HL-60 (cell line): Measurements from ENCODE around the gene PARD6B.

ENCODE experiments used
- DNase-seq, 2 experiments: peaks; one replicate each; pipeline ENCODE4 v3.0.0-alpha.2; 2010 to 2020; ENCODE audit warnings: low read depth in 1 of 2, low spot score in 1 of 2
- H3K27ac ChIP-seq: fragments of 250-450 bp; sonication (Bioruptor Pico); replicated peaks from 2 replicates; pipeline ENCODE4 v1.5.1; 2020; ENCODE audit warnings: mild to moderate bottlenecking, moderate library complexity
- H3K27me3 ChIP-seq: fragments of 250-450 bp; sonication (Bioruptor Pico); 2 replicates; pipeline ENCODE4 v1.5.1; 2021; ENCODE audit warnings: mild to moderate bottlenecking, moderate library complexity; ENCODE audit not compliant: insufficient read depth, poor library complexity, severe bottlenecking
- H3K4me3 ChIP-seq: replicated peaks from 2 replicates; pipeline ENCODE4 v1.5.1; 2011; ENCODE audit warnings: mild to moderate bottlenecking, control low read depth, low read length; ENCODE audit not compliant: insufficient read depth
- CTCF ChIP-seq: IDR thresholded peaks from one replicate; pipeline ENCODE4 v1.5.1; 2011; ENCODE audit warnings: low read length, control low read depth, inconsistent platforms; ENCODE audit not compliant: insufficient read depth
- GABPA ChIP-seq: IDR thresholded peaks from 2 replicates; pipeline ENCODE4 v1.6.1; 2012; ENCODE audit warnings: low read depth
- POLR2AphosphoS5 ChIP-seq: IDR thresholded peaks from 2 replicates; pipeline ENCODE4 v1.6.1; 2012; ENCODE audit warnings: low read depth
- REST ChIP-seq: IDR thresholded peaks from 2 replicates; pipeline ENCODE4 v1.6.1; 2012; ENCODE audit warnings: low read depth; ENCODE audit not compliant: insufficient replicate concordance
- SPI1 ChIP-seq: IDR thresholded peaks from 2 replicates; pipeline ENCODE4 v1.6.1; 2012; ENCODE audit warnings: low read depth, mild to moderate bottlenecking, borderline replicate concordance

Gene PARD6B

GRCh38 chr20:50724851-50725723 lies 6.3 kb upstream of the PARD6B start:
- Histone ChIP-seq H3K27me3 (no peaks in the 10 kb centered on the region), H3K4me3 (no peak overlapping the region), H3K27ac (no peak overlapping the region)
- DNase-seq = no peak
- TF ChIP-seq POLR2AphosphoS5 = no peak
- TF ChIP-seq REST = no peak
- no peak for TF ChIP-seq SPI1
- TF ChIP-seq GABPA = no peak
- TF ChIP-seq CTCF = no peak

- H3K4me3 ChIP-seq = no peak overlapping the region
- TF ChIP-seq POLR2AphosphoS5 = no peak
- no peak for TF ChIP-seq CTCF
- no peak for TF ChIP-seq REST
- TF ChIP-seq GABPA = no peak
- TF ChIP-seq SPI1 = no peak
- DNase-seq = no peak
- no peak overlapping the region for H3K27ac ChIP-seq
- H3K27me3 ChIP-seq = no peaks in the 10 kb centered on the region
Observed at GRCh38 chr20:50725724-50726005, 5.7 kb upstream of the PARD6B start.

GRCh38 chr20:50726955-50727791 lies 4.2 kb upstream of the PARD6B start:
- H3K4me3 ChIP-seq = no peak overlapping the region
- TF ChIP-seq REST (no peak), GABPA (no peak), CTCF (no peak), POLR2AphosphoS5 (no peak), SPI1 (no peak)
- DNase-seq = peak in 1 of 2 experiments; percentile 28
- no peak overlapping the region for H3K27ac ChIP-seq
- no peaks in the 10 kb centered on the region for H3K27me3 ChIP-seq
